GM18873 (cell line): ENCODE measurements around the gene DOCK8.
A peak's percentile ranks its signal among the peaks of the same experiment; 100 is the strongest.

Experiments used
- ATAC-seq: cut with Tn5 transposase; IDR thresholded peaks from one replicate; pipeline ENCODE4 v1.9.1; 2021; ENCODE audit warnings: mild to moderate bottlenecking, moderate library complexity, moderate number of reproducible peaks; ENCODE audit not compliant: unreplicated experiment, low FRiP score

The DOCK8 gene

DNA sequence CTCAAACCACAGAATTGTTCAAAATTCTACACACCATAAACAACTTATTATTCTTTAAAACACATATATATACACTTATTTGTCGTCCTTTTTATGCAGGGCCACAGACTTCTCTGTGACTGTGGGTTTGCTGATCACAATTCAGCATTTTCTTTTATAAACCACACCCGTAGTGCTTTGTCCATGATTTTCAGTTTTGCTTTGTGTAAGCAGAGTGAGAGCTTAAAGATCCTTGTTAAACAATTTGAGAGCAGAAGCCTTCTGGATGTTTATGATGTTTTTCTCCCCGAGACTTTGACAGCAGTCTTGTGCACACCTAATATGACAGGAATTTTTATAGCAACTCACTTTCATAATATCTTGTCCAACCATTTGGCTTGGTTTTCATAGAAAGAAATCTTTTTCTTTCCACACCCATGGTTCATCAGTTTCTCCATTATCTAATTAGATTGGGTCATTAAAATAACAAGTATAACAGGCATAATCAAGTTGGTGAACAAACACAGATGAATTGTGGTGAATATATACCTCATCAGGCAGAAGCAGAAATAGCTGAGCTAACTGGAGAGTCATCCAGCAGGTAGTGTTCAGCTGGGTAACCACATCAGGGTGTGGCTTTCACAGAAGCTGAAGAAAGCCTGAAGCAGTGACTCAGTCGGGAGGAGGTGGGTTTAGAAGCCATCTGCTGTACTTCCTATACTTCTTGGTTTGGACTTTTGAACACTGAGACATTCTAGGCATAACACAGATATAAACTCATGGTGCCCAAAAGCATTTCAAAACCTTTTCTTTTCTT, 232.8 kb downstream of the DOCK8 start:
- ATAC-seq = no peak

DNA sequence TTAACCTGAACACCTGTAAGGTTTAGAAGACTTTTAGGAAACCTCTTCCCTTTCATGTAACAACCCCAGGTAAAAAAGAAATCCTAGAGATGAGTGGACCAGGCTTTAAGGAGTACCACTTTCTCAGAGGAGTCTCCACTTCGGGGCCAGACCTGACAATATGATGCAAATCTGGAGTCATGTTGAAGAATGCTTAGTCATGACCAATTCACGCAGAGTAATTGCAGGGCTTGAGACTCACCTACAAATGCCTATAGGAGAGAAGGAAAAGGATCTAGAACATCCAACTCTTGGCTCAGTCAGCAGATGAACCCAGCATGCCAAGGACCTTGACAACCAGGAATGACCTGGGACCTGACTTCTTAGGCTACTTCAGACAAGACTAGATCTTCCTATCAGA, 235.4 kb downstream of the DOCK8 start:
- ATAC-seq = no peak

GRCh38 chr9:450561-450960, 235.9 kb downstream of the DOCK8 start:
- no peak for ATAC-seq

DNA sequence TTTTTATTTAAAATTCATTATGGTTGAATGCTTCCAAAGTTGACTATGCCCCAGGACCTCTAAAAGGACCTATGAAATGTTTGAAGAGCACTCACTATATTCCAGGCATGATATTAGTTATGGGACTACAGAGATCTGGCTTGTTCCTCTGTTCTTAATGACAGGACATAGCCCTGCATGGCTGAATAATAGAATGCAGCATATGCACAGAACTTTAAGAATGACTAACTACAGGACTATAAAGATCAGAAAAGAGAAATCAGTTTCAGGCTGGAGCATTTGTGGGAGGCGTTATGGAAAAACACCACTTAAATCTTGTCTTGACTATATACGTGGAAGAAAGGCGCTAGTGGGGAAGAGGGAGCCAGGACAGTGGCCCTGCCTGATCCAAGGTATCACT, 239.2 kb downstream of the DOCK8 start:
- no peak for ATAC-seq

DNA sequence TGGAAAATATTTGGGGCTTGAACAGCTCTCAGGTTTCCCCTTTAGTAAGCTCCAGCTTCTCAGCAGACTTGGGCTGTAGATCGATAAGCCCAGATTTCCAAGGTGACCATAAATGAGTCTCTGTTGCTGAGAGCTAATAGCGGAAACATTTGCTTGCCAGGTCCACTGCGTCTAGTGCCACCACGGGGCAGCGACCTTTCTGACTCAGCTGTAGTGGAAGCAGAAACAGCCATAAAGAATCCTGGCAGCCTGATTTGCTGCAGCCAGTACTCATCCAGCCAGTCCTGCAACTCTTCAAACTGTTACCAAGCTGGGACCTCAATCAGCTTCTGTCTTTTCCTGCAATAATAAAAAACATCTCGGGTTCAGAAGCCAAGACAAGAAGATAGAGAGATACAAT, 241.7 kb downstream of the DOCK8 start:
- no peak for ATAC-seq

DNA sequence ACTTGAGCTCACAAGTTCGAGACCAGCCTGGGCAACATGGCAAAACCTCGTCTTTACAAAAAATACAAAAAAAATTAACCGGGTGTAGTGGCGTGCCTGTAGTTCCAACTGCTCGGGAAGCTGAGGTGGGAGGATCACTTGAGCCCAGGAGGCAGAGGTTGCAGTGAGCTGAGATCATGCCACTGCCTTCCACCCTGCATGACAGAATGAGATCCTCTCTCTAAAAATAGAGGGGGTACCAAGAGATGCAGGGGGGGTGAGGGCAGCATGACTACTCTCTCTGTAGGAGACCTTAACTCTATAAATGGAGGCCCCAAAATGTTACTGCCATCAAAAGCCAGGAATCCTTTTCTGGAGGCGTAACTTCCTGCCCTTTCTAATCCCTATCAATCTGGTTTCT, 243.9 kb downstream of the DOCK8 start:
- ATAC-seq = no peak

- no peak for ATAC-seq
These were observed 245.1 kb downstream of the DOCK8 start for GRCh38 chr9:459491-460444.

DNA sequence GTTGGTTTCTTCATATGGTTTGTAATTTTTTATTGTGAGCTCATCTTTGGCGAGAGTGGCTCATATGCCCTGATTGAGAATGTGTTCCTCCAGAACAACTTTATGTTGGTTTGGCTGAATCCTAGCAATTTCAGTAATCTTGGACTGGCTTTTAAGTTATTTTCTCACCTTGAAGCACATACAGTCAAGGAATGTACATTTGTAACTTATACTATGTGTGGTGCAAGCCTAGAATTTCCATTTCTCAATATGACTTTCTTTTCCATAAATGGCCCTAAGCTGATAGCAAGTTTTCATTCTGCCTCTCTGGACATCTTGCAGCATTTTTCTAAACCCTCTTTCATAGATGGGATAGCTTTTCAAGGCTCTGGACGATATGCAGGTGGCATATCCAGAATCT, 247.5 kb downstream of the DOCK8 start:
- no peak for ATAC-seq

GRCh38 chr9:462606-463005, 247.9 kb downstream of the DOCK8 start:
- ATAC-seq = no peak

GRCh38 chr9:463455-464171, 248.9 kb downstream of the DOCK8 start:
- no peak for ATAC-seq

- no peak for ATAC-seq
These were observed 252.1 kb downstream of the DOCK8 start for GRCh38 chr9:466747-467146.

- no peak for ATAC-seq
These were observed 254.2 kb downstream of the DOCK8 start for GRCh38 chr9:468766-469426.

GRCh38 chr9:469672-470551, 255.2 kb downstream of the DOCK8 start:
- peak; percentile 88 for ATAC-seq

- no peak for ATAC-seq
These were observed 256.0 kb downstream of the DOCK8 start for GRCh38 chr9:470552-471194.

GRCh38 chr9:471320-471719, 256.7 kb downstream of the DOCK8 start:
- no peak for ATAC-seq

DNA sequence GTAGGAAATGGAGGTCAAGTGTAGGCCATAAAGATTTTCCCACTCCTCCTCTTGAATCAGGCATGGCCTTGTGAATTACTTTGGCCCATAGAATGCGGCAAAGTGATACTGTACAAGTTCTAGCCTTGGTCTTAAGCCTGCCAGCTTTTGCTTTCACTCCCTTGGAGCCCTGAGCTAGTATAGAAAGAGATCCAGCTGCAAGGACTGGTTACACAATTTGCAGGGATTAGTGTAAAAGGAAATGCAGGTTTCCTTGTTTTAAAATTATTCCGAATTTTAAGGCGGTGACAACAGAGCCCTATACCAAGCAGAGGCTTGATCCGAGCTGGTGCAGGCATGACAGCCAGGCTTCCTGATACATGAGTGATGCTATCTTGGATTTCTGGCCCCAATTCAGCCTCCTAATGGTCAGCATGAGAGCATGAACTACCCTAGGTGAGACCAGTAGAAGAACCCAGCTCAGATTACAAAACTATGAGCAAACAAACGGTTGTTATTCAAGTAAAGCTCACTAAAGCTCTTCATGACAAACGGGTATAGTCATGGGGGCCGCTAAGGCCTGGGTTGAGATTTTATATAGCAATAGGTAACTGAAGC, 257.9 kb downstream of the DOCK8 start:
- ATAC-seq = no peak

DNA sequence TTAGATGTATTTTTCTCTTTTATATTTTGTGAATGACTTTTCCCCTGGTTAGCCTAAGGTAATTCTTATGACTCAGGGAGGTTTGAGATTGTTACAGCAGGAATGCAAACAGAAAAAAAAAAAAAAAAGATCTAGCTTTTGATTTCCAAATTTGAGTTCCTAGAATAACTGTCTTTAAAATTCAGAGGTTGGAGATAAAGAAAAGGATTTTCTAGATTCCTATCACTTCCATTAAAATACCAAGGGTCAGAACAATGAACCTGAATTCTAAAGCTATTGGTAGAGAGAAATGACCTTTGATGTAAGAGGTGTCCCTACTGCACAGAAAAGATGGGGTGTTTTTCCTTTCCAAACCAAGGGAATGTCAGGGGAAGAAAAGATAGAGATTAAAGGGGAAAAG, 262.5 kb downstream of the DOCK8 start:
- no peak for ATAC-seq

- ATAC-seq = no peak
These were observed 264.8 kb downstream of the DOCK8 start for GRCh38 chr9:479304-479970.
